Measurements from ENCODE around the gene OR14I1. TPM values are rescaled to one million over a fixed set of nuclear protein-coding genes. Genes with fewer than 3 reads are reported as not detected.

Gene OR14I1
- not detected for total RNA-seq
- not detected for polyA plus RNA-seq (2013, experiment 1 of 2)
- not detected for polyA plus RNA-seq (2013, experiment 2 of 2)
- total RNA-seq, result 0 reads per million in 172 experiments

GRCh38 chr1:248702714-248703113, at the start of gene OR14I1:
Gene OR14I1, minus strand, starts transcription at chr1:248702766.
- Histone ChIP-seq H3K36me3 (ENCODE audit: insufficient read depth, low read length) (no peaks in the 10 kb centered on the region), H3K4me1 (ENCODE audit: insufficient read depth, low read length) (no peaks in the 10 kb centered on the region), H3K27ac (ENCODE audit: low read depth in 1 of 2, low read length in 2 of 2) (no peak within 1 kb of the TSS), H3K4me3 (ENCODE audit: low read length) (no peak within 1 kb of the TSS), H3K27me3 (ENCODE audit: control insufficient read depth in 1 of 2, insufficient read depth in 2 of 2, low read length in 2 of 2) (no peaks in the 10 kb centered on the region), H3K9me3 (ENCODE audit: control insufficient read depth in 1 of 2, insufficient read depth in 1 of 2, low read length in 2 of 2) (no peaks in the 10 kb centered on the region)
- Mint-ChIP-seq H3K27me3 (peaks cover 27% of the 10 kb centered on the region), H3K27ac (no peak within 1 kb of the TSS), H3K4me1 (ENCODE audit: low read depth) (no peaks in the 10 kb centered on the region), H3K36me3 (ENCODE audit: low read depth) (no peaks in the 10 kb centered on the region), H3K9me3 (no peaks in the 10 kb centered on the region), H3K4me3 (no peak within 1 kb of the TSS)
- TF ChIP-seq, protein P1, sequence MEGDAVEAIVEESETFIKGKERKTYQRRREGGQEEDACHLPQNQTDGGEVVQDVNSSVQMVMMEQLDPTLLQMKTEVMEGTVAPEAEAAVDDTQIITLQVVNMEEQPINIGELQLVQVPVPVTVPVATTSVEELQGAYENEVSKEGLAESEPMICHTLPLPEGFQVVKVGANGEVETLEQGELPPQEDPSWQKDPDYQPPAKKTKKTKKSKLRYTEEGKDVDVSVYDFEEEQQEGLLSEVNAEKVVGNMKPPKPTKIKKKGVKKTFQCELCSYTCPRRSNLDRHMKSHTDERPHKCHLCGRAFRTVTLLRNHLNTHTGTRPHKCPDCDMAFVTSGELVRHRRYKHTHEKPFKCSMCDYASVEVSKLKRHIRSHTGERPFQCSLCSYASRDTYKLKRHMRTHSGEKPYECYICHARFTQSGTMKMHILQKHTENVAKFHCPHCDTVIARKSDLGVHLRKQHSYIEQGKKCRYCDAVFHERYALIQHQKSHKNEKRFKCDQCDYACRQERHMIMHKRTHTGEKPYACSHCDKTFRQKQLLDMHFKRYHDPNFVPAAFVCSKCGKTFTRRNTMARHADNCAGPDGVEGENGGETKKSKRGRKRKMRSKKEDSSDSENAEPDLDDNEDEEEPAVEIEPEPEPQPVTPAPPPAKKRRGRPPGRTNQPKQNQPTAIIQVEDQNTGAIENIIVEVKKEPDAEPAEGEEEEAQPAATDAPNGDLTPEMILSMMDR (IDR thresholded peaks at IDR 0.05), result no peak
- ATAC-seq (ENCODE audit: poor library complexity) (no peak), DNase-seq (no peak)
- ChIA-PET POLR2A (no interaction called here), CTCF (no interaction called here)
- intact Hi-C loops (cut with DNase I, micrococcal nuclease), result loop anchor here in 1 of 2 experiments (1.0 kb wide), 1 partner anchor 11 kb away; no protein-coding TSS in a partner anchor

DNA sequence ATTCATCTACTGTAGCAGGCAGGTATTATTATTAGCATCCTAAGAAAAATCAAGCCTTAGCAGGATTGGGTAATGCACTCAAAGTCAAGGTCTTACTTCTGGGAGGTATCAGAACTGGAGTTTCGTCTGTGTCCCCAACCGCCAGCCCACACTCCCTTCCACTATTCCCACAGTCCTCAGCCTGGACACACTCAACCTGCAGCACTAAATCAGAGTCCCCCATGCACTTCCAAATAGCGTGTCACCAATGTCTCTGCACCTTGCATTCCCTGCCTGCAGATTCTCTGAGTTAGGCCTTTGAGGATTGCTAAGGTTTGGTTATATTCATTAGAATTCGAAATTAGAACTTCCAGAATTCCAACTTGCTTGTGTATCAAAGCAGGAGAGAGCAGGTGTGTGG, 49.1 kb upstream of the OR14I1 start:
- DNase-seq (no peak), ATAC-seq (ENCODE audit: poor library complexity) (no peak)
- Mint-ChIP-seq H3K27me3 (no peaks in the 10 kb centered on the region), H3K4me3 (peak overlapping the region; percentile 66), H3K4me1 (ENCODE audit: low read depth) (peaks cover 25% of the 10 kb centered on the region), H3K27ac (no peak overlapping the region), H3K36me3 (ENCODE audit: low read depth) (no peaks in the 10 kb centered on the region), H3K9me3 (no peaks in the 10 kb centered on the region)
- Histone ChIP-seq H3K9me3 (ENCODE audit: control insufficient read depth in 1 of 2, insufficient read depth in 1 of 2, low read length in 2 of 2) (no peaks in the 10 kb centered on the region), H3K27ac (ENCODE audit: low read depth in 1 of 2, low read length in 2 of 2) (no peak overlapping the region), H3K36me3 (ENCODE audit: insufficient read depth, low read length) (no peaks in the 10 kb centered on the region), H3K4me1 (ENCODE audit: insufficient read depth, low read length) (peaks cover 12% of the 10 kb centered on the region), H3K27me3 (ENCODE audit: control insufficient read depth in 1 of 2, insufficient read depth in 2 of 2, low read length in 2 of 2) (no peaks in the 10 kb centered on the region), H3K4me3 (ENCODE audit: low read length) (no peak overlapping the region)
- CTCF ChIA-PET, result no interaction called here
- intact Hi-C loops (cut with DNase I, micrococcal nuclease), result no loop called here
- POLR2A ChIA-PET, result interaction anchor here (0.7 kb wide), 1 partner anchor 107 kb away, joined by 3 read pairs; the partner anchor contains the start of gene ZNF692
- TF ChIP-seq, protein P1 (IDR thresholded peaks at IDR 0.05), result no peak

DNA sequence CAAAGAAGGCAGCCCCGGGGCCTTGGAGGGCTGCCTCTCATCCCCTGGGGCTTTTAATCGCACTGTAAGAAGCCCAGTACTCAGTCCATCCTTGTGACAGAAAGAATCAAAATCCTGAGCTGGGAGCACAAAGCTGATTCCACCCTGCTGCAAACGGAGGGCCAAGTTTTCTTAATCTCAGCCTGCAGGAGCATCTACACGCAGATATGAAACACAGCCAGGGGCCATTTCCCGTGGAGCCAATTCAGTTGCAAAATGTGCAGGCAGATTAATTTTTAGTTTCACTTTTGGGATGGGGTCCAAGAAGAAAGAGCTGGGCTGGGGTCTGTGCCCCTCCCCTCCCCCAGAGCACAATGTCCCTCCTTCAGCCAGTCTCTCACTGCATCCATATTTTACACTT, 48.6 kb upstream of the OR14I1 start:
- TF ChIP-seq, protein P1 (IDR thresholded peaks at IDR 0.05), result no peak
- Mint-ChIP-seq H3K9me3 (no peaks in the 10 kb centered on the region), H3K27ac (no peak overlapping the region), H3K4me3 (peak overlapping the region; percentile 66), H3K4me1 (ENCODE audit: low read depth) (peaks cover 25% of the 10 kb centered on the region), H3K27me3 (no peaks in the 10 kb centered on the region), H3K36me3 (ENCODE audit: low read depth) (no peaks in the 10 kb centered on the region)
- Histone ChIP-seq H3K4me1 (ENCODE audit: insufficient read depth, low read length) (peaks cover 12% of the 10 kb centered on the region), H3K9me3 (ENCODE audit: control insufficient read depth in 1 of 2, insufficient read depth in 1 of 2, low read length in 2 of 2) (no peaks in the 10 kb centered on the region), H3K4me3 (ENCODE audit: low read length) (no peak overlapping the region), H3K36me3 (ENCODE audit: insufficient read depth, low read length) (no peaks in the 10 kb centered on the region), H3K27me3 (ENCODE audit: control insufficient read depth in 1 of 2, insufficient read depth in 2 of 2, low read length in 2 of 2) (no peaks in the 10 kb centered on the region), H3K27ac (ENCODE audit: low read depth in 1 of 2, low read length in 2 of 2) (no peak overlapping the region)
- intact Hi-C loops (cut with DNase I, micrococcal nuclease), result no loop called here
- peak in 1 of 14 experiments; percentile 16 for DNase-seq
- POLR2A ChIA-PET, result no interaction called here
- no peak for ATAC-seq (ENCODE audit: poor library complexity)
- CTCF ChIA-PET, result no interaction called here

Measured in CD4-positive, alpha-beta T cell (primary cell).